ENCODE data around the gene FLAD1. TPM values are rescaled to one million over a fixed set of nuclear protein-coding genes. Genes with fewer than 3 reads are reported as not detected.

Gene FLAD1
- total and polyA plus RNA-seq, 2 donors (not counting 1 experiment from before 2014, with no cell fraction given), result 11.8 to 24.9 TPM

GRCh38 chr1:154963643-154964042, 19.5 kb upstream of the FLAD1 start:
- Histone ChIP-seq H3K9me3 (ENCODE audit: control insufficient read depth, insufficient read depth, low read depth, low read length) (no peaks in the 10 kb centered on the region), H2AFZ (ENCODE audit: low read length) (no peak overlapping the region), H3K4me3 (replicated peaks in 1 of 4; ENCODE audit: control extremely low read depth in 1 of 4, insufficient read depth in 1 of 4, low read depth in 3 of 4, low read length in 4 of 4) (no peak overlapping the region), H3K4me2 (ENCODE audit: extremely low read depth, insufficient read depth, low read length) (no peak overlapping the region), H3K9ac (ENCODE audit: insufficient read depth, low read length) (no peak overlapping the region), H4K20me1 (ENCODE audit: control insufficient read depth, extremely low read depth, insufficient read depth, low read length) (no peaks in the 10 kb centered on the region), H3K27ac (ENCODE audit: insufficient read depth, low read length) (no peak overlapping the region), H3K36me3 (ENCODE audit: control insufficient read depth, insufficient read depth, low read length) (peaks cover 37% of the 10 kb centered on the region), H3K27me3 (ENCODE audit: control insufficient read depth, insufficient read depth, low read length) (no peaks in the 10 kb centered on the region), H3K4me1 (ENCODE audit: control insufficient read depth, extremely low read depth, insufficient read depth, low read length) (peaks cover 12% of the 10 kb centered on the region), H3K79me2 (ENCODE audit: control insufficient read depth, insufficient read depth, low read length) (peaks cover 41% of the 10 kb centered on the region)
- TF ChIP-seq EZH2 (IDR thresholded peaks at IDR 0.05; ENCODE audit: low read length, missing control alignments), result no peak
- TF ChIP-seq, protein P1, sequence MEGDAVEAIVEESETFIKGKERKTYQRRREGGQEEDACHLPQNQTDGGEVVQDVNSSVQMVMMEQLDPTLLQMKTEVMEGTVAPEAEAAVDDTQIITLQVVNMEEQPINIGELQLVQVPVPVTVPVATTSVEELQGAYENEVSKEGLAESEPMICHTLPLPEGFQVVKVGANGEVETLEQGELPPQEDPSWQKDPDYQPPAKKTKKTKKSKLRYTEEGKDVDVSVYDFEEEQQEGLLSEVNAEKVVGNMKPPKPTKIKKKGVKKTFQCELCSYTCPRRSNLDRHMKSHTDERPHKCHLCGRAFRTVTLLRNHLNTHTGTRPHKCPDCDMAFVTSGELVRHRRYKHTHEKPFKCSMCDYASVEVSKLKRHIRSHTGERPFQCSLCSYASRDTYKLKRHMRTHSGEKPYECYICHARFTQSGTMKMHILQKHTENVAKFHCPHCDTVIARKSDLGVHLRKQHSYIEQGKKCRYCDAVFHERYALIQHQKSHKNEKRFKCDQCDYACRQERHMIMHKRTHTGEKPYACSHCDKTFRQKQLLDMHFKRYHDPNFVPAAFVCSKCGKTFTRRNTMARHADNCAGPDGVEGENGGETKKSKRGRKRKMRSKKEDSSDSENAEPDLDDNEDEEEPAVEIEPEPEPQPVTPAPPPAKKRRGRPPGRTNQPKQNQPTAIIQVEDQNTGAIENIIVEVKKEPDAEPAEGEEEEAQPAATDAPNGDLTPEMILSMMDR (conservative IDR thresholded peaks at IDR 0.05 in 1 of 2, IDR thresholded peaks at IDR 0.05 in 1 of 2; ENCODE audit: low read depth in 1 of 2, low read length in 2 of 2), result no peak
- no peak for DNase-seq (ENCODE audit: low read depth in 2 of 2)

GRCh38 chr1:154964359-154964758, 18.8 kb upstream of the FLAD1 start:
- TF ChIP-seq EZH2 (IDR thresholded peaks at IDR 0.05; ENCODE audit: low read length, missing control alignments), result no peak
- Histone ChIP-seq H3K4me2 (ENCODE audit: extremely low read depth, insufficient read depth, low read length) (no peak overlapping the region), H2AFZ (ENCODE audit: low read length) (no peak overlapping the region), H3K27me3 (ENCODE audit: control insufficient read depth, insufficient read depth, low read length) (no peaks in the 10 kb centered on the region), H3K9ac (ENCODE audit: insufficient read depth, low read length) (no peak overlapping the region), H4K20me1 (ENCODE audit: control insufficient read depth, extremely low read depth, insufficient read depth, low read length) (no peaks in the 10 kb centered on the region), H3K4me3 (replicated peaks in 1 of 4; ENCODE audit: control extremely low read depth in 1 of 4, insufficient read depth in 1 of 4, low read depth in 3 of 4, low read length in 4 of 4) (no peak overlapping the region), H3K4me1 (ENCODE audit: control insufficient read depth, extremely low read depth, insufficient read depth, low read length) (peaks cover 16% of the 10 kb centered on the region), H3K27ac (ENCODE audit: insufficient read depth, low read length) (no peak overlapping the region), H3K79me2 (ENCODE audit: control insufficient read depth, insufficient read depth, low read length) (peaks cover 48% of the 10 kb centered on the region), H3K36me3 (ENCODE audit: control insufficient read depth, insufficient read depth, low read length) (peaks cover 34% of the 10 kb centered on the region), H3K9me3 (ENCODE audit: control insufficient read depth, insufficient read depth, low read depth, low read length) (no peaks in the 10 kb centered on the region)
- DNase-seq (ENCODE audit: low read depth in 2 of 2), result no peak

DNA sequence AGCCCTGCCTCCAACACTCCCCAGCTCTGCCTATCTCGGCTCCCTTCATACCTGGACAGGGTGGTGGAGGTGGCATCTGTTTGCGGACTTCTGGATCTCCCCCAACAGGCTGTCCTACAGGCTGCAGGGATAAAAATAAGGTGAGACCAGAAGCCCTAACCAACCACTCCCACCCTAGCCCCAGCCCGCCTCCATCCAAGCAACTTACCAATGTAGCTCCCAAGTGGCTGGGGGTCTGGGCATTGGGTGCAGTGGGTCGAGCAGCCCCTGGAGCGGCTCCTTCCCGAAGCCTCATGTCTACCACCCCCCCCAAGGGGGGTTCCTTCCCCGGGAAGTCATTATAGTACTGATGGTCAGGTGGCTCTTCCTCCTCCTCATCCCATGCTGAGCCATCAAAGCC, 17.0 kb upstream of the FLAD1 start:
- H3K27ac ChIP-seq (ENCODE audit: insufficient read depth, low read length), result no peak overlapping the region
- no peak overlapping the region for H3K9ac ChIP-seq (ENCODE audit: insufficient read depth, low read length)
- H4K20me1 ChIP-seq (ENCODE audit: control insufficient read depth, extremely low read depth, insufficient read depth, low read length), result no peaks in the 10 kb centered on the region
- peaks cover 34% of the 10 kb centered on the region for H3K36me3 ChIP-seq (ENCODE audit: control insufficient read depth, insufficient read depth, low read length)
- H3K4me2 ChIP-seq (ENCODE audit: extremely low read depth, insufficient read depth, low read length), result no peak overlapping the region
- DNase-seq (ENCODE audit: low read depth in 2 of 2), result no peak
- no peak overlapping the region for H3K4me3 ChIP-seq (replicated peaks in 1 of 4; ENCODE audit: control extremely low read depth in 1 of 4, insufficient read depth in 1 of 4, low read depth in 3 of 4, low read length in 4 of 4)
- TF ChIP-seq, protein P1 (conservative IDR thresholded peaks at IDR 0.05 in 1 of 2, IDR thresholded peaks at IDR 0.05 in 1 of 2; ENCODE audit: low read depth in 1 of 2, low read length in 2 of 2), result no peak
- TF ChIP-seq EZH2 (IDR thresholded peaks at IDR 0.05; ENCODE audit: low read length, missing control alignments), result no peak
- no peaks in the 10 kb centered on the region for H3K27me3 ChIP-seq (ENCODE audit: control insufficient read depth, insufficient read depth, low read length)
- H3K9me3 ChIP-seq (ENCODE audit: control insufficient read depth, insufficient read depth, low read depth, low read length), result no peaks in the 10 kb centered on the region
- H2AFZ ChIP-seq (ENCODE audit: low read length), result no peak overlapping the region
- H3K79me2 ChIP-seq (ENCODE audit: control insufficient read depth, insufficient read depth, low read length), result peaks cover 49% of the 10 kb centered on the region
- H3K4me1 ChIP-seq (ENCODE audit: control insufficient read depth, extremely low read depth, insufficient read depth, low read length), result peaks cover 11% of the 10 kb centered on the region

Measured in fibroblast of lung (primary cell).